Measurements from ENCODE around the gene PIK3C3. TPM values are rescaled to one million over a fixed set of nuclear protein-coding genes. Genes with fewer than 3 reads are reported as not detected.

Gene PIK3C3
- total RNA-seq, 1 experiment from 2014 or later: 50.8 TPM

DNA sequence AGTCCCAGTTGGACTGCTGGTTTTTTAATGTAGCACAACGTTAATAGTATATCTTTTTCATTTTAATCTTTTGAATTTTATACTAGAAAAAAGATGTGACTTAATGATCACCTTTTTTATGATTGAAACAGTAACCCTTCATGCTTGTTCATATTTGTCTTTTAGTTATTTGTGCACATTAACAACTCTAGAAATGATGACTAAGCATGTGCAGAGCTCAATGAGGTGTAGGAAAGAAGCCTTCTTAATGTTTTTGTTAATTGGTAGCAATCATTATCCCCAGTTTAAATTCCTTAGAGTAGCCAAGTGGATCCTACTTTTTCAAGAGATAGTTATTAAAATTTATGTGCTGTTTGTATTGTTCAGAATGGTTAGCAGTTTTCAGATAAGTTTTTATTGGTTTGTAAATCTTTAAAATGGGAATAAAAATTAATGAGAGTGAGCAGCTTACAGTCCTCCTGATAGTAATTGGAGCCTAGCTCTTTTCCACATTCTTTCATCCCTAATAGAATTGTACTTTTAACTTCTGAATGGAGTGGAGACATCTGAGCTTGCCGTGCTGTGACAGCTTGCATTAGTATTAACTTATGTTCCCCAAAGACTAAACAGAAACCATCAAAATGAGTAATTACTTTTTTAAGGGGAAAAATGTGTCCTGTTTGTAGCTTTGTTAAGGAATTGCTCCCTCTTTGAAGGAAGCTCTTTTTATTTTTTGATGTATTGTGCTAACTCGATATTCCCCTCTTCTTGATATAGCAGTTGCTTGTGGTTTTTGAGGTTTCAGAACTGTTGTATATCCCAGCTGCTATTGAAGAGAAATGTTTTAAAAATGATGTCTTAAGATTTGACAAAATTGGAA, 17.3 kb downstream of the PIK3C3 start:
- no peak overlapping the region for H3K4me3 ChIP-seq (ENCODE audit: low read depth, low read length, poor library complexity, severe bottlenecking)
- TF ChIP-seq, protein P1, sequence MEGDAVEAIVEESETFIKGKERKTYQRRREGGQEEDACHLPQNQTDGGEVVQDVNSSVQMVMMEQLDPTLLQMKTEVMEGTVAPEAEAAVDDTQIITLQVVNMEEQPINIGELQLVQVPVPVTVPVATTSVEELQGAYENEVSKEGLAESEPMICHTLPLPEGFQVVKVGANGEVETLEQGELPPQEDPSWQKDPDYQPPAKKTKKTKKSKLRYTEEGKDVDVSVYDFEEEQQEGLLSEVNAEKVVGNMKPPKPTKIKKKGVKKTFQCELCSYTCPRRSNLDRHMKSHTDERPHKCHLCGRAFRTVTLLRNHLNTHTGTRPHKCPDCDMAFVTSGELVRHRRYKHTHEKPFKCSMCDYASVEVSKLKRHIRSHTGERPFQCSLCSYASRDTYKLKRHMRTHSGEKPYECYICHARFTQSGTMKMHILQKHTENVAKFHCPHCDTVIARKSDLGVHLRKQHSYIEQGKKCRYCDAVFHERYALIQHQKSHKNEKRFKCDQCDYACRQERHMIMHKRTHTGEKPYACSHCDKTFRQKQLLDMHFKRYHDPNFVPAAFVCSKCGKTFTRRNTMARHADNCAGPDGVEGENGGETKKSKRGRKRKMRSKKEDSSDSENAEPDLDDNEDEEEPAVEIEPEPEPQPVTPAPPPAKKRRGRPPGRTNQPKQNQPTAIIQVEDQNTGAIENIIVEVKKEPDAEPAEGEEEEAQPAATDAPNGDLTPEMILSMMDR (conservative IDR thresholded peaks at IDR 0.05; ENCODE audit: low read depth, low read length): no peak
- TF ChIP-seq EZH2 (IDR thresholded peaks at IDR 0.05; ENCODE audit: borderline replicate concordance, low read depth, low read length, poor library complexity, severe bottlenecking): no peak
- H3K36me3 ChIP-seq (ENCODE audit: insufficient read depth, low read length, poor library complexity, severe bottlenecking): peaks cover 6% of the 10 kb centered on the region
- POLR2A ChIA-PET (ENCODE audit: low non-redundant PET): no interaction called here
- no TSS peak for BruUV-seq (replicated peaks)
- H3K27ac ChIP-seq (ENCODE audit: low read depth, low read length, poor library complexity, severe bottlenecking): no peak overlapping the region
- CTCF ChIA-PET: no interaction called here
- H3K9me3 ChIP-seq (ENCODE audit: low read depth, low read length, poor library complexity, severe bottlenecking): no peaks in the 10 kb centered on the region
- DNase-seq (ENCODE audit: low spot score): no peak
- no peaks in the 10 kb centered on the region for H3K27me3 ChIP-seq (replicated peaks; ENCODE audit: insufficient read depth, low read depth, low read length, poor library complexity)
- H3K4me1 ChIP-seq (ENCODE audit: insufficient read depth, low read length, poor library complexity, severe bottlenecking): peaks cover 34% of the 10 kb centered on the region
- intact Hi-C loops (cut with micrococcal nuclease; ENCODE audit: unreplicated experiment): no loop called here

DNA sequence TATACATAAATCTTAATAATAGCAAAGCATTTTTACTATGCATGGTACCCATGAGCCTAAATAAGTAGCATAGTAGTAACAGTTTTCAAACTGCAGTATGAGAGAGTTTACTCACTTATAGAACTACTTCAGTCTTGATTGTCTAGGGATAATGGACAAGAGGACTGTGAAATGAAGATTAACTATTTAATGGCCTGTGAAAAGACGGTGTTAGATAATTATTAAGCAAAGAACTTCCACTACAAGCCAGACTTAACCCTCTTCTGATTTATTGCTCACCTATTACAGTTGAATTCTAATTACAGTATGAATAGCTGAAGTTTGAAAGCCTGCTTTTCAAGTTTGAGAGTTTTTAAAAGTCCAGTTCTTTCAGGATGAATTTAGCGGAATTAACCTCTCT, 18.9 kb downstream of the PIK3C3 start:
- TF ChIP-seq, protein P1 (conservative IDR thresholded peaks at IDR 0.05; ENCODE audit: low read depth, low read length): no peak
- no peak for TF ChIP-seq EZH2 (IDR thresholded peaks at IDR 0.05; ENCODE audit: borderline replicate concordance, low read depth, low read length, poor library complexity, severe bottlenecking)
- POLR2A ChIA-PET (ENCODE audit: low non-redundant PET): no interaction called here
- CTCF ChIA-PET: no interaction called here
- Histone ChIP-seq H3K9me3 (ENCODE audit: low read depth, low read length, poor library complexity, severe bottlenecking) (no peaks in the 10 kb centered on the region), H3K36me3 (ENCODE audit: insufficient read depth, low read length, poor library complexity, severe bottlenecking) (peaks cover 6% of the 10 kb centered on the region), H3K27ac (ENCODE audit: low read depth, low read length, poor library complexity, severe bottlenecking) (no peak overlapping the region), H3K27me3 (replicated peaks; ENCODE audit: insufficient read depth, low read depth, low read length, poor library complexity) (no peaks in the 10 kb centered on the region), H3K4me1 (ENCODE audit: insufficient read depth, low read length, poor library complexity, severe bottlenecking) (peaks cover 34% of the 10 kb centered on the region), H3K4me3 (ENCODE audit: low read depth, low read length, poor library complexity, severe bottlenecking) (no peak overlapping the region)
- intact Hi-C loops (cut with micrococcal nuclease; ENCODE audit: unreplicated experiment): no loop called here
- DNase-seq (ENCODE audit: low spot score): no peak
- BruUV-seq (replicated peaks): no TSS peak

DNA sequence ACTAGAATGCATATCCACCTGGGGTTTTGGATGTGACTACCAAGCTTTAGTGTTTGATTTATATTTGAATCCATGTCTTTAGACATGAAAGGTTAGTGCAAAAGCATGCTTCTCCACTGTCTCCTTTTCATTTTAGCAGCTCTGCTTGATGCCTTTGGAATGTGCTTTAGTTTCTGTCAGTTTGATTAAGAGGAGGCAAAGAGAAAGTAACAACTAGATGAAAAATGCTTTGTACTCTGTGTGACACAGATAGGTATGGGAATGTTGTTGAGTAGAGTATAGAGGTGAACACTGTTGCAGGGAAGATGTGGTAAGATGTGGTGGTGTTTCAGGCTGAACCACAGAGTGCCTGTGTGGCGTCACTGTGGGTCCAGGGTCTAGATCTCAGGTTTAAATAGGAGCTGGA, 19.8 kb downstream of the PIK3C3 start:
- no peaks in the 10 kb centered on the region for H3K9me3 ChIP-seq (ENCODE audit: low read depth, low read length, poor library complexity, severe bottlenecking)
- intact Hi-C loops (cut with micrococcal nuclease; ENCODE audit: unreplicated experiment): no loop called here
- ChIA-PET POLR2A (ENCODE audit: low non-redundant PET) (no interaction called here), CTCF (no interaction called here)
- peaks cover 6% of the 10 kb centered on the region for H3K36me3 ChIP-seq (ENCODE audit: insufficient read depth, low read length, poor library complexity, severe bottlenecking)
- H3K27ac ChIP-seq (ENCODE audit: low read depth, low read length, poor library complexity, severe bottlenecking): no peak overlapping the region
- no peak for DNase-seq (ENCODE audit: low spot score)
- BruUV-seq (replicated peaks): no TSS peak
- no peak overlapping the region for H3K4me3 ChIP-seq (ENCODE audit: low read depth, low read length, poor library complexity, severe bottlenecking)
- peaks cover 27% of the 10 kb centered on the region for H3K4me1 ChIP-seq (ENCODE audit: insufficient read depth, low read length, poor library complexity, severe bottlenecking)
- no peak for TF ChIP-seq EZH2 (IDR thresholded peaks at IDR 0.05; ENCODE audit: borderline replicate concordance, low read depth, low read length, poor library complexity, severe bottlenecking)
- TF ChIP-seq, protein P1 (conservative IDR thresholded peaks at IDR 0.05; ENCODE audit: low read depth, low read length): no peak
- no peaks in the 10 kb centered on the region for H3K27me3 ChIP-seq (replicated peaks; ENCODE audit: insufficient read depth, low read depth, low read length, poor library complexity)

All from A673 (cell line).